Measurements from ENCODE around the gene EXOC3. TPM values are rescaled to one million over a fixed set of nuclear protein-coding genes. Genes with fewer than 3 reads are reported as not detected.

EXOC3 gene
- total RNA-seq (2021; ENCODE audit: unreplicated experiment) = 52.4 TPM
- polyA plus RNA-seq (2012) = 42.8 and 48.1 TPM in 2 replicates
- percentile 76 among the genes with signal in this experiment for Bru-seq, nascent RNA
- percentile 85 among the genes with signal in this experiment for BruChase-seq, experiment 1, labeled RNA remaining after a 6-hour chase
- percentile 88 among the genes with signal in this experiment for BruChase-seq, experiment 2, labeled RNA remaining after a 2-hour chase
- long read RNA-seq, transcript EXOC3-209 (13 exons, 2,825 nt) = major isoform, 33 of 67 reads
- long read RNA-seq, partial matches to known transcripts = 18 of 67 reads
- long read RNA-seq, other reads (novel, unspliced or antisense) = 13 of 67 reads

- intact Hi-C loops (cut with micrococcal nuclease) = loop anchor here (10.0 kb wide), 2 partner anchors 462 to 722 kb away; no protein-coding TSS in a partner anchor
- Histone ChIP-seq H3K27me3 (ENCODE audit: insufficient read depth, low read length) (no peaks in the 10 kb centered on the region), H4K20me1 (ENCODE audit: insufficient read depth) (0 out of 2 replicates have a peak, but pooled peaks cover 3% of the 10 kb centered on the region), H3K9ac (ENCODE audit: low read length) (peak within 1 kb of the TSS; percentile 87), H3K9me2 (ENCODE audit: insufficient read depth) (no peaks in the 10 kb centered on the region), H3K4me3 (replicated peaks in 1 of 2; ENCODE audit: low read depth in 1 of 2, low read length in 2 of 2) (peak within 1 kb of the TSS; percentile 98 to 99), H3K4me2 (ENCODE audit: low read length) (peak within 1 kb of the TSS; percentile 99), H3K27ac (ENCODE audit: low read depth, low read length) (peak within 1 kb of the TSS; percentile 86), H3K4me1 (ENCODE audit: control insufficient read depth in 1 of 2, insufficient read depth in 2 of 2, low read length in 2 of 2) (peaks cover 12 to 30% of the 10 kb centered on the region in 2 experiments), H3K79me2 (ENCODE audit: insufficient read depth, low read length) (peaks cover 40% of the 10 kb centered on the region), H3K36me3 (ENCODE audit: control insufficient read depth in 1 of 2, insufficient read depth in 2 of 2, low read length in 2 of 2) (peaks cover 7% of the 10 kb centered on the region in 2 experiments; a peak in 3 of 4 replicates), H2AFZ (ENCODE audit: low read depth, low read length, poor library complexity, severe bottlenecking) (no peak within 1 kb of the TSS), H3K9me3 (ENCODE audit: control insufficient read depth in 1 of 2, insufficient read depth in 1 of 2, low read depth in 1 of 2, low read length in 2 of 2) (no peaks in the 10 kb centered on the region)
- ATAC-seq (peak; percentile 87), DNase-seq (ENCODE audit: low read depth, low spot score) (peak; percentile 34)
- TF ChIP-seq SIN3A (IDR thresholded peaks at IDR 0.05; ENCODE audit: low read depth) (peak; percentile 89), SP1 (IDR thresholded peaks at IDR 0.05; ENCODE audit: low read depth) (no peak), MAX (IDR thresholded peaks at IDR 0.05) (peak; percentile 72), CEBPB (IDR thresholded peaks at IDR 0.05; ENCODE audit: low read depth) (no peak), ZBTB33 (IDR thresholded peaks at IDR 0.05; ENCODE audit: extremely low read depth, insufficient replicate concordance, low read length) (no peak), EGR1 (IDR thresholded peaks at IDR 0.05; ENCODE audit: low read depth) (peak; percentile 68), YY1 (IDR thresholded peaks at IDR 0.05; ENCODE audit: extremely low read depth, insufficient replicate concordance, low read depth, low read length) (peak; percentile 60), EZH2phosphoT487 (IDR thresholded peaks at IDR 0.05; ENCODE audit: borderline replicate concordance) (no peak), SRF (IDR thresholded peaks at IDR 0.05; ENCODE audit: low read depth) (no peak), TCF7L2 (IDR thresholded peaks at IDR 0.05; ENCODE audit: borderline replicate concordance, extremely low read depth, insufficient read depth, insufficient read length) (no peak), ZFX (IDR thresholded peaks at IDR 0.05) (peak; percentile 47; the same call in 1 of the 2 replicates), POLR2AphosphoS5 (IDR thresholded peaks at IDR 0.05; ENCODE audit: low read depth, low read length) (peak; percentile 90), POLR2A (IDR thresholded peaks at IDR 0.05; ENCODE audit: borderline replicate concordance, extremely low read depth, insufficient read depth, insufficient read length) (peak; percentile 71), REST (IDR thresholded peaks at IDR 0.05; ENCODE audit: low read depth) (no peak)
- CTCF ChIA-PET = interaction anchor here (1.5 kb wide), 1 partner anchor 28 kb away, joined by 4 read pairs; no protein-coding TSS in a partner anchor
- RAD21 ChIA-PET (ENCODE audit: low non-redundant PET in 1 of 2, low total read pairs in 2 of 2, uncharacterized antibody in 2 of 2, unreplicated experiment in 2 of 2) = no interaction called here
- POLR2A ChIA-PET = no interaction called here
- TSS peak; percentile 83 for BruUV-seq (replicated peaks)
Measured at GRCh38 chr5:442335-443238, at the start of gene EXOC3. EXOC3 (plus strand) TSS chr5:443176; CDS start chr5:446206, 3,030 bp downstream.
